K562 (cell line): ENCODE measurements around the gene NUMB.

ENCODE experiments used
- BACH1 ChIP-seq: fragments of 200-800 bp; sonication (Bioruptor generic); IDR thresholded peaks from 2 replicates; pipeline ENCODE4 v1.6.1; 2016; ENCODE audit warnings: missing genetic modification characterization, missing compliant biosample characterization
- HINFP ChIP-seq: fragments of 450-650 bp; conservative IDR thresholded peaks from 2 replicates; pipeline ENCODE4 v1.6.1; 2016; ENCODE audit warnings: missing genetic modification characterization, low read depth, mild to moderate bottlenecking, control low read depth, missing compliant biosample characterization
- MYC ChIP-seq, 2 experiments: fragments of 250-450 bp in 1 of 2; sonication (Bioruptor Pico) in 1 of 2; IDR thresholded peaks; 2 replicates each; pipeline versions ENCODE4 v1.5.1 to v1.6.1; 2012 to 2021; ENCODE audit warnings: low read depth in 2 of 2, borderline replicate concordance in 1 of 2, improper control_type of control experiment in 1 of 2, low read length in 1 of 2, mild to moderate bottlenecking in 1 of 2, moderate library complexity in 1 of 2

GRCh38 chr14:73262427-73263183 lies 195.7 kb downstream of the NUMB start:
- TF ChIP-seq MYC (IDR thresholded peaks at IDR 0.05; ENCODE audit: low read depth, low read length): no peak
- no peak for TF ChIP-seq MYC (CRISPR knock-in tag; IDR thresholded peaks at IDR 0.05; ENCODE audit: borderline replicate concordance, low read depth)
- TF ChIP-seq HINFP (tag): no peak
- no peak for TF ChIP-seq BACH1 (tag)
